Left colon (tissue), 2 donors: ENCODE data around the gene FOXN3. TPM values are rescaled to one million over a fixed set of nuclear protein-coding genes. Genes with fewer than 3 reads are reported as not detected.

Experiments used
- ATAC-seq: fragments of 200-7000 bp; cut with Tn5 transposase; one replicate; pipeline ENCODE4 v1.9.1; 2020; ENCODE audit warnings: mild to moderate bottlenecking, moderate library complexity
- DNase-seq, 2 donors: peaks; one replicate each; pipeline ENCODE4 v3.0.0-alpha.2; 2020
- intact Hi-C, 2 donors: fragments of 100-400 bp; cut with DNase I in 1 of 2; cut with micrococcal nuclease in 1 of 2; formaldehyde crosslinking; loops; one replicate each; pipeline versions ENCODE4 v1.11.2 to v1.14.0; 2022; cut with DNase I, micrococcal nuclease
- total RNA-seq, 2 donors: library from RNA; stranded (reverse); fragmentation: NEBNext Ultra II Directional; extraction: Animal tissue kit (Norgen Biotek cat#: 25700); gene quantifications; one replicate each; pipeline ENCODE4 v1.2.1, GENCODE V29; 2021
- donor health status: DM: no; HTN: no; CAD: no.
- donor health status: DM: yes; HTN: yes; CAD: no.

Gene FOXN3
- total RNA-seq, 2 donors from 2014 or later, result 77.0 to 78.3 TPM

GRCh38 chr14:89185919-89186855 is 230.8 kb downstream of the FOXN3 start:
- intact Hi-C loops, result no loop called here
- peak; percentile 59 for ATAC-seq
- no peak for DNase-seq

- ATAC-seq (no peak), DNase-seq (no peak)
- intact Hi-C loops, result no loop called here
Measured at GRCh38 chr14:89184952-89185351, 232.1 kb downstream of the FOXN3 start.

- ATAC-seq, result no peak
- intact Hi-C loops, result no loop called here
- DNase-seq, result no peak
Measured at GRCh38 chr14:89182326-89182725, 234.7 kb downstream of the FOXN3 start.

- intact Hi-C loops, result no loop called here
- ATAC-seq, result no peak
- DNase-seq, result no peak
Measured at GRCh38 chr14:89180546-89180945, 236.5 kb downstream of the FOXN3 start.

GRCh38 chr14:89179891-89180404 is 237.1 kb downstream of the FOXN3 start:
- DNase-seq (no peak), ATAC-seq (no peak)
- intact Hi-C loops, result no loop called here

GRCh38 chr14:89178800-89179535 is 238.1 kb downstream of the FOXN3 start:
- intact Hi-C loops, result no loop called here
- no peak for DNase-seq
- no peak for ATAC-seq

GRCh38 chr14:89178376-89178775 is 238.7 kb downstream of the FOXN3 start:
- ATAC-seq (no peak), DNase-seq (no peak)
- intact Hi-C loops, result no loop called here

- peak; percentile 73 for ATAC-seq
- intact Hi-C loops, result no loop called here
Measured at GRCh38 chr14:89175881-89176799, 240.9 kb downstream of the FOXN3 start.

GRCh38 chr14:89171628-89172027 is 245.4 kb downstream of the FOXN3 start:
- no peak for ATAC-seq
- intact Hi-C loops, result loop anchor here in 1 of 2 donors (5.0 kb wide), 1 partner anchor 746 kb away; no protein-coding TSS in a partner anchor
- no peak for DNase-seq

More at GRCh38 chr14:89175881-89176799, 240.9 kb downstream of the FOXN3 start:
- no peak for DNase-seq

- ATAC-seq, result no peak
- intact Hi-C loops, result loop anchor here in 1 of 2 donors (5.0 kb wide), 1 partner anchor 746 kb away; no protein-coding TSS in a partner anchor
Measured at GRCh38 chr14:89171168-89171567, 245.9 kb downstream of the FOXN3 start.

GRCh38 chr14:89167705-89168104 is 249.3 kb downstream of the FOXN3 start:
- ATAC-seq, result no peak
- no peak for DNase-seq
- intact Hi-C loops, result no loop called here

More at GRCh38 chr14:89171168-89171567, 245.9 kb downstream of the FOXN3 start:
- no peak for DNase-seq

- intact Hi-C loops, result no loop called here
- DNase-seq, result no peak
- no peak for ATAC-seq
Measured at GRCh38 chr14:89166633-89167032, 250.4 kb downstream of the FOXN3 start.

GRCh38 chr14:89165189-89166181 is 251.5 kb downstream of the FOXN3 start:
- intact Hi-C loops, result no loop called here
- no peak for DNase-seq
- no peak for ATAC-seq

GRCh38 chr14:89164168-89165073 is 252.6 kb downstream of the FOXN3 start:
- DNase-seq (no peak), ATAC-seq (no peak)
- intact Hi-C loops, result no loop called here

- intact Hi-C loops, result no loop called here
- ATAC-seq (no peak), DNase-seq (no peak)
Measured at GRCh38 chr14:89163031-89163636, 253.9 kb downstream of the FOXN3 start.

GRCh38 chr14:89162586-89162985 is 254.4 kb downstream of the FOXN3 start:
- no peak for ATAC-seq
- intact Hi-C loops, result no loop called here

More at GRCh38 chr14:89162586-89162985, 254.4 kb downstream of the FOXN3 start:
- DNase-seq, result no peak
